Stimulated activated CD4-positive, alpha-beta T cell treated with anti-CD3 and anti-CD28 coated beads, Interleukin-12 subunit alpha, Interleukin-12 subunit beta, amount 100 ng/mL, for 4 hours (primary cell): ENCODE results near the gene CDCP2.
"Not testable (repeated sequence)": the region's sequence is repeated elsewhere in the genome, so short reads cannot be mapped to it uniquely, and the experiment has no call there.

ENCODE experiments used
- DNase-seq: peaks from one replicate; pipeline ENCODE4 v3.0.0-alpha.2; 2020

Gene CDCP2

GRCh38 chr1:54167422-54168139, 14.8 kb upstream of the CDCP2 start:
- DNase-seq: no peak

GRCh38 chr1:54166357-54166756, 13.6 kb upstream of the CDCP2 start:
- not testable (repeated sequence) for DNase-seq

- DNase-seq: no peak
Measured at GRCh38 chr1:54165146-54165545, 12.3 kb upstream of the CDCP2 start.

- DNase-seq: no peak
Measured at GRCh38 chr1:54163573-54163972, 10.8 kb upstream of the CDCP2 start.

- DNase-seq: no peak
Measured at GRCh38 chr1:54163051-54163450, 10.3 kb upstream of the CDCP2 start.

- no peak for DNase-seq
Measured at GRCh38 chr1:54161495-54162168, 8.8 kb upstream of the CDCP2 start.

GRCh38 chr1:54160351-54160750, 7.6 kb upstream of the CDCP2 start:
- no peak for DNase-seq

- DNase-seq: no peak
Measured at GRCh38 chr1:54159733-54160316, 7.0 kb upstream of the CDCP2 start.

- no peak for DNase-seq
Measured at GRCh38 chr1:54158071-54158470, 5.3 kb upstream of the CDCP2 start.

GRCh38 chr1:54157401-54157800, 4.6 kb upstream of the CDCP2 start:
- no peak for DNase-seq

- DNase-seq: no peak
Measured at GRCh38 chr1:54156986-54157385, 4.2 kb upstream of the CDCP2 start.

- no peak for DNase-seq
Measured at GRCh38 chr1:54156201-54156600, 3.4 kb upstream of the CDCP2 start.

- no peak for DNase-seq
Measured at GRCh38 chr1:54153535-54154439, 987 bp upstream of the CDCP2 start.

GRCh38 chr1:54151013-54151412, 1.8 kb downstream of the CDCP2 start:
- DNase-seq: no peak

GRCh38 chr1:54149734-54150133, 3.1 kb downstream of the CDCP2 start:
- no peak for DNase-seq

GRCh38 chr1:54144366-54144765, 8.4 kb downstream of the CDCP2 start:
- DNase-seq: no peak

GRCh38 chr1:54142146-54142900, 10.5 kb downstream of the CDCP2 start:
- no peak for DNase-seq

GRCh38 chr1:54139711-54140110, 13.1 kb downstream of the CDCP2 start:
- no peak for DNase-seq

GRCh38 chr1:54138994-54139393, 13.8 kb downstream of the CDCP2 start:
- DNase-seq: no peak

- no peak for DNase-seq
Measured at GRCh38 chr1:54137534-54138061, 15.2 kb downstream of the CDCP2 start.

- DNase-seq: no peak
Measured at GRCh38 chr1:54136963-54137533, 15.8 kb downstream of the CDCP2 start.
